ENCODE measurements around the gene ZNF668. TPM values are rescaled to one million over a fixed set of nuclear protein-coding genes. Genes with fewer than 3 reads are reported as not detected.

ZNF668 gene
- 5.6 and 7.0 TPM in 2 replicates for total RNA-seq (2014; rRNA removed; shearing (Covaris generic))

GRCh38 chr16:31073970-31074813 lies at the start of gene ZNF668, which contains the start of gene ZNF646:
TSS of gene ZNF668 (minus strand) at chr16:31074240. CDS start at chr16:31064459, 9,781 bp downstream.
TSS of gene ZNF646 (plus strand) at chr16:31074422. CDS start at chr16:31076325, 1,903 bp downstream.
- peak; percentile 99 for DNase-seq (ENCODE audit: low spot score)

GRCh38 chr16:31120129-31120528 lies 46.1 kb upstream of the ZNF668 start:
- no peak for DNase-seq (ENCODE audit: low spot score)

- no peak for DNase-seq (ENCODE audit: low spot score)
Observed at GRCh38 chr16:31118223-31119155, 44.4 kb upstream of the ZNF668 start.

GRCh38 chr16:31117384-31118222 lies 43.6 kb upstream of the ZNF668 start, which contains the start of gene KAT8:
TSS of gene KAT8 (plus strand) at chr16:31117664. CDS start at chr16:31117682, 18 bp downstream.
- DNase-seq (ENCODE audit: low spot score), result peak; percentile 96

GRCh38 chr16:31114468-31114867 lies 40.4 kb upstream of the ZNF668 start:
- DNase-seq (ENCODE audit: low spot score), result no peak

GRCh38 chr16:31113121-31114120 lies 39.4 kb upstream of the ZNF668 start:
- no peak for DNase-seq (ENCODE audit: low spot score)

- no peak for DNase-seq (ENCODE audit: low spot score)
Observed at GRCh38 chr16:31112711-31113110, 38.7 kb upstream of the ZNF668 start.

GRCh38 chr16:31111881-31112466 lies 37.9 kb upstream of the ZNF668 start:
- no peak for DNase-seq (ENCODE audit: low spot score)

GRCh38 chr16:31110106-31111034 lies 36.3 kb upstream of the ZNF668 start:
- no peak for DNase-seq (ENCODE audit: low spot score)

- no peak for DNase-seq (ENCODE audit: low spot score)
Observed at GRCh38 chr16:31109622-31110021, 35.6 kb upstream of the ZNF668 start.

- no peak for DNase-seq (ENCODE audit: low spot score)
Observed at GRCh38 chr16:31108794-31109558, 34.9 kb upstream of the ZNF668 start.

GRCh38 chr16:31108035-31108793 lies 34.2 kb upstream of the ZNF668 start, which contains the start of gene BCKDK:
TSS of gene BCKDK (plus strand) at chr16:31108386. CDS start at chr16:31109224, 838 bp downstream.
- DNase-seq (ENCODE audit: low spot score), result peak; percentile 60

GRCh38 chr16:31107465-31107867 lies 33.4 kb upstream of the ZNF668 start:
- no peak for DNase-seq (ENCODE audit: low spot score)

- no peak for DNase-seq (ENCODE audit: low spot score)
Observed at GRCh38 chr16:31106509-31107464, 32.7 kb upstream of the ZNF668 start.

GRCh38 chr16:31105677-31106213 lies 31.7 kb upstream of the ZNF668 start:
- peak; percentile 52 for DNase-seq (ENCODE audit: low spot score)
